K562 (cell line): ENCODE data around the gene ZMYND19. TPM values are rescaled to one million over a fixed set of nuclear protein-coding genes. Genes with fewer than 3 reads are reported as not detected.

Experiments
- ATAC-seq: fragments of 200-7000 bp; cut with Tn5 transposase; 3 replicates; pipeline ENCODE4 v1.9.1; 2020; ENCODE audit warnings: moderate library complexity
- BruUV-seq: library from RNA; stranded (reverse); fragments of 400-500 nt; replicated peaks from 2 replicates; lab custom pipeline; 2021; lab: Mats Ljungman, UMichigan
- CTCF ChIA-PET: fragments of 300-600 bp; formaldehyde crosslinking; extraction: SDS; loops from one replicate; lab custom pipeline; 2021; ENCODE audit warnings: low intra/inter-chr PET ratio; lab: Yijun Ruan, JAX
- POLR2A ChIA-PET: fragments of 300-600, 350-650 bp; sonication (Branson Sonifier 250); formaldehyde crosslinking; extraction: SDS; loops from one replicate; lab custom pipeline; 2021; ENCODE audit warnings: antibody characterized with exemption, inconsistent platforms; lab: Yijun Ruan, JAX
- DNase-seq, 4 experiments: peaks; one replicate each; pipeline versions ENCODE4 v3.0.0 to v3.0.0-alpha.2; 2011 to 2018; ENCODE audit warnings: low spot score in 3 of 4, mixed read lengths in 3 of 4; ENCODE audit errors: extremely low read depth in 1 of 4
- FAIRE-seq: peaks from 2 replicates; lab custom pipeline; 2011; peaks lifted over from hg19 to GRCh38; lab: Jason Lieb, UNC
- H2AFZ ChIP-seq: 2 replicates; pipeline ENCODE4 v1.6.0; 2011; ENCODE audit warnings: low read depth, low read length, control low read depth, inconsistent platforms
- H3K27ac ChIP-seq: fragments of 200-600 bp; 3 replicates; pipeline ENCODE4 v1.8.0; 2011; ENCODE audit warnings: low read depth, mild to moderate bottlenecking, control low read depth, inconsistent platforms, low read length, moderate library complexity, mixed read lengths; ENCODE audit errors: extremely low read depth
- H3K27me3 ChIP-seq, 2 experiments: fragments of 300-600 bp in 1 of 2; 2 replicates in 1 of 2; 3 replicates in 1 of 2; pipeline versions ENCODE4 v1.6.0 to v1.8.0; 2011; ENCODE audit warnings: inconsistent platforms in 2 of 2, low read length in 2 of 2, mild to moderate bottlenecking in 1 of 2, mixed read lengths in 1 of 2, moderate library complexity in 1 of 2; ENCODE audit not compliant: control insufficient read depth in 2 of 2, insufficient read depth in 2 of 2
- H3K36me3 ChIP-seq: fragments of 300-600 bp; 3 replicates; pipeline ENCODE4 v1.8.0; 2011; ENCODE audit warnings: mild to moderate bottlenecking, low read length, inconsistent platforms; ENCODE audit not compliant: control insufficient read depth, insufficient read depth
- H3K4me1 ChIP-seq, 2 experiments: fragments of 200-600 bp in 1 of 2; replicated peaks in 1 of 2; 2 replicates in 1 of 2; 3 replicates in 1 of 2; pipeline versions ENCODE4 v1.5.1 to v1.8.0; 2011; ENCODE audit warnings: inconsistent platforms in 2 of 2, low read length in 2 of 2, mild to moderate bottlenecking in 1 of 2, mixed read lengths in 1 of 2, moderate library complexity in 1 of 2; ENCODE audit not compliant: control insufficient read depth in 2 of 2, insufficient read depth in 2 of 2
- H3K4me2 ChIP-seq: 2 replicates; pipeline ENCODE4 v1.6.1; 2011; ENCODE audit warnings: low read length, control low read depth, inconsistent platforms, mixed read lengths; ENCODE audit not compliant: insufficient read depth
- H3K4me3 ChIP-seq: fragments of 200-600 bp; sonication (generic), shearing (Covaris generic); 2 replicates; pipeline ENCODE4 v1.5.1; 2016; ENCODE audit warnings: control low read depth, inconsistent platforms
- H3K79me2 ChIP-seq: fragments of 200-600 bp; 3 replicates; pipeline ENCODE4 v1.8.0; 2011; ENCODE audit warnings: low read length, inconsistent platforms; ENCODE audit not compliant: control insufficient read depth, insufficient read depth
- H3K9ac ChIP-seq, 2 experiments: 2 replicates each; pipeline versions ENCODE4 v1.6.0 to v1.6.1; 2011; ENCODE audit warnings: low read depth in 2 of 2, low read length in 2 of 2, control low read depth in 1 of 2, inconsistent platforms in 1 of 2, mild to moderate bottlenecking in 1 of 2, mixed read lengths in 1 of 2; ENCODE audit not compliant: insufficient read depth in 1 of 2
- H3K9me1 ChIP-seq: one replicate; pipeline ENCODE4 v1.6.0; 2011; ENCODE audit warnings: inconsistent platforms, mild to moderate bottlenecking, low read length, moderate library complexity; ENCODE audit not compliant: control insufficient read depth, insufficient read depth
- H3K9me3 ChIP-seq: replicated peaks from 2 replicates; pipeline ENCODE4 v1.5.1; 2011; ENCODE audit warnings: low read depth, low read length, inconsistent platforms; ENCODE audit not compliant: control insufficient read depth, insufficient read depth
- H4K20me1 ChIP-seq: replicated peaks from 2 replicates; pipeline ENCODE4 v1.6.1; 2011; ENCODE audit warnings: low read length, inconsistent platforms, mixed read lengths; ENCODE audit not compliant: control insufficient read depth, insufficient read depth
- BMI1 ChIP-seq: fragments of 150-350 bp; IDR thresholded peaks from 2 replicates; pipeline ENCODE4 v1.6.1; 2014; ENCODE audit warnings: low read length
- GTF2A2 ChIP-seq: IDR thresholded peaks from 2 replicates; pipeline ENCODE4 v1.6.1; 2016; ENCODE audit warnings: mild to moderate bottlenecking, missing genetic modification characterization, missing compliant biosample characterization
- KDM2B ChIP-seq: fragments of 250-450 bp; sonication (Bioruptor Pico); IDR thresholded peaks from 2 replicates; pipeline ENCODE4 v1.8.0; 2021; ENCODE audit warnings: mild to moderate bottlenecking, moderate library complexity
- NONO ChIP-seq, 2 experiments: fragments of 200-400 bp in 1 of 2; fragments of 450-650 bp in 1 of 2; formaldehyde crosslinking in 1 of 2; IDR thresholded peaks; 2 replicates each; pipeline ENCODE4 v1.6.1; 2017; ENCODE audit warnings: low read depth in 2 of 2, mild to moderate bottlenecking in 2 of 2, moderate library complexity in 2 of 2, low read length in 1 of 2
- PRDM10 ChIP-seq: fragments of 450-650 bp; IDR thresholded peaks from 2 replicates; pipeline ENCODE4 v1.6.1; 2018; ENCODE audit not compliant: partially characterized antibody
- PRPF4 ChIP-seq: fragments of 200-400 bp; formaldehyde crosslinking; IDR thresholded peaks from one replicate; pipeline ENCODE4 v1.6.1; 2017; ENCODE audit warnings: low read length, low read depth, mild to moderate bottlenecking; ENCODE audit not compliant: insufficient read depth, poor library complexity, severe bottlenecking
- STAG1 ChIP-seq: sonication (generic); formaldehyde crosslinking; IDR thresholded peaks from 2 replicates; pipeline ENCODE4 v1.5.0; 2020; ENCODE audit warnings: missing genetic modification reagents, borderline replicate concordance
- WGBS: fragments of 100-300 bp; shearing (Covaris generic); methylation state at CpG from one replicate; pipeline ENCODE4 v1.1.6; 2016; ENCODE audit warnings: low coverage, mixed read lengths; ENCODE audit not compliant: insufficient coverage; ENCODE audit errors: missing lambda C conversion rate; 5-methylcytosine and 5-hydroxymethylcytosine counted together
- in situ Hi-C: fragments of 300-500 bp; cut with MboI; formaldehyde crosslinking; loops from 4 replicates; pipeline ENCODE4 v1.15.0; 2018; ENCODE audit warnings: inconsistent platforms, mixed read lengths
- intact Hi-C: fragments of 100-400 bp; cut with micrococcal nuclease; formaldehyde crosslinking; loops from 2 replicates; pipeline ENCODE4 v1.14.2; 2022
- polyA plus RNA-seq, 8 experiments: library from polyadenylated mRNA; depleted of rRNA in 4 of 8; stranded (reverse) in 5 of 8; unstranded in 3 of 8; fragments of >200 nt; fragmentation: Nextera tagmentation in 2 of 8; fragmentation: Illumina TruSeq in 1 of 8; extraction: Ambion mirVana in 2 of 8; extraction: Trizol in 1 of 8; gene quantifications; 2 replicates each; pipeline versions ENCODE4 v1.2.1 to v1.2.3, GENCODE V29; 2011 to 2014; ENCODE audit warnings: inconsistent platforms in 1 of 8, missing spikeins in 1 of 8
- total RNA-seq, 7 experiments: library from RNA; depleted of rRNA in 6 of 7; stranded (reverse); fragments of >200 nt in 6 of 7; fragmentation: Illumina TruSeq in 2 of 7; extraction: Trizol in 2 of 7; gene quantifications; 2 replicates each; pipeline versions ENCODE4 v1.2.1 to v1.2.3, GENCODE V29; 2011 to 2021; ENCODE audit warnings: low replicate concordance in 1 of 7
- TF ChIP-seq, protein P1 (sequence below): IDR thresholded peaks from 2 replicates; pipeline ENCODE4 v1.6.1; 2011; ENCODE audit warnings: borderline replicate concordance, low read depth, mild to moderate bottlenecking, moderate library complexity, low read length; ENCODE audit not compliant: insufficient read depth, poor library complexity, severe bottlenecking

The ZMYND19 gene
- total and polyA plus RNA-seq, 9 of the 15 experiments (the other 6 are each of a cell fraction or from before 2014, with no cell fraction given) = 1.0 to 86.7 (median 44.0) TPM

DNA sequence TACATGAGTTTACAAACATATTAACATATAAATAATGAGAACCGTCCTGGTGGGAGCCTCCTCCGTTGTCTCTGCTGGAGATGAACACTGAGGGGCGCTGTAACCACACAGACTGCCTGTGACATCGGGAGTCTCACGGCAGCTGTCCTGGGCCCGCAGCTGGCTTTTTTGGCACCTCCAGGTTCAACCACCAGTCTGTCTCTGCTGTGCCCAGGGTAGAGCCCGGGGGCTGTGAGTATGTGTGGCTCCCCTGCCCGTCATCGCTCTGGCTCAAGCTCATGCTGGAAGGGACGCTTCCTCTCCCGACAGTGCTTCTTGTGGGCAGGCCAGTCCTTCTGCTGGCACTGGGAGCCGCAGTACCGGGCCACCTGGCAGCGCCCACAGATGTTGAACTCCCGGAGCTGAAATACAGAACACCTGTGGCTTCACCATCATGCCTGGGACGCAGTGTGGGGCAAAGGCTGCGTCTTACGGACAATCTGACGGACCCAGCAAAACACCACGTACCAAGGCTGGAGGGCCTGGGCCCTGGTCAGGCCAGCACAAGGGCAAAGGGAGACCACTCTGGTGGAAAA lies 7.9 kb downstream of the ZMYND19 start:
- H3K27me3 ChIP-seq = no peaks in the 10 kb centered on the region
- no peak overlapping the region; the same call in 2 of the 3 replicates for H3K27ac ChIP-seq
- no peaks in the 10 kb centered on the region for H3K9me3 ChIP-seq
- peaks cover 75% of the 10 kb centered on the region; the same call in 2 of the 3 replicates for H3K36me3 ChIP-seq
- peak; percentile 65 for FAIRE-seq
- no peak overlapping the region for H3K4me2 ChIP-seq
- in situ Hi-C loops (no loop called here), intact Hi-C loops (loop anchor here (10.0 kb wide), 1 partner anchor 92 kb away; no protein-coding TSS in a partner anchor)
- peaks cover 8% of the 10 kb centered on the region for H3K9me1 ChIP-seq
- H3K4me1 ChIP-seq = peaks cover 5 to 59% of the 10 kb centered on the region in 2 experiments
- ChIA-PET CTCF (interaction anchor here (0.8 to 1.2 kb wide), 2 partner anchors 29 to 190 kb away, joined by 3 read pairs; no protein-coding TSS in a partner anchor), POLR2A (interaction anchor here (0.6 to 1.2 kb wide), 2 partner anchors 8 to 94 kb away, joined by 3 to 4 read pairs; partner anchors contain the start of gene ZMYND19)
- H4K20me1 ChIP-seq = peaks cover 4% of the 10 kb centered on the region; the same call in 1 of the 2 replicates
- H3K79me2 ChIP-seq = peaks cover 16% of the 10 kb centered on the region
- H3K9ac ChIP-seq = peak overlapping the region in 1 of 2 experiments; percentile 28; a peak in 1 of 4 replicates
- BruUV-seq = no TSS peak
- no peak overlapping the region for H3K4me3 ChIP-seq
- peak in 2 of 4 experiments; percentile 30 to 55 for DNase-seq
- H2AFZ ChIP-seq = no peak overlapping the region
- ATAC-seq = peak; percentile 12; the same call in 1 of the 3 replicates
- 82% methylated on average over 17 of the region's 20 CpGs for WGBS
- TF ChIP-seq STAG1 (CRISPR knock-in tag) = peak; percentile 59; the same call in 1 of the 2 replicates
- TF ChIP-seq PRDM10 = no peak
- TF ChIP-seq PRPF4 = no peak
- TF ChIP-seq BMI1 = no peak
- TF ChIP-seq, protein P1, sequence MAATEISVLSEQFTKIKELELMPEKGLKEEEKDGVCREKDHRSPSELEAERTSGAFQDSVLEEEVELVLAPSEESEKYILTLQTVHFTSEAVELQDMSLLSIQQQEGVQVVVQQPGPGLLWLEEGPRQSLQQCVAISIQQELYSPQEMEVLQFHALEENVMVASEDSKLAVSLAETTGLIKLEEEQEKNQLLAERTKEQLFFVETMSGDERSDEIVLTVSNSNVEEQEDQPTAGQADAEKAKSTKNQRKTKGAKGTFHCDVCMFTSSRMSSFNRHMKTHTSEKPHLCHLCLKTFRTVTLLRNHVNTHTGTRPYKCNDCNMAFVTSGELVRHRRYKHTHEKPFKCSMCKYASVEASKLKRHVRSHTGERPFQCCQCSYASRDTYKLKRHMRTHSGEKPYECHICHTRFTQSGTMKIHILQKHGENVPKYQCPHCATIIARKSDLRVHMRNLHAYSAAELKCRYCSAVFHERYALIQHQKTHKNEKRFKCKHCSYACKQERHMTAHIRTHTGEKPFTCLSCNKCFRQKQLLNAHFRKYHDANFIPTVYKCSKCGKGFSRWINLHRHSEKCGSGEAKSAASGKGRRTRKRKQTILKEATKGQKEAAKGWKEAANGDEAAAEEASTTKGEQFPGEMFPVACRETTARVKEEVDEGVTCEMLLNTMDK = no peak
- no peak for TF ChIP-seq KDM2B (CRISPR knock-in tag)
- no peak for TF ChIP-seq GTF2A2 (tag)
- no peak for TF ChIP-seq NONO (IDR thresholded peaks at IDR 0.05; ENCODE audit: low read depth in 2 of 2, low read length in 1 of 2)
